ENCODE results near the gene ZNF239.

GRCh38 chr10:43574906-43575305 is 490 bp upstream of the ZNF239 start:
- TF ChIP-seq CTCF (IDR thresholded peaks at IDR 0.05) (no peak), MXD4 (CRISPR knock-in tag; IDR thresholded peaks at IDR 0.05; ENCODE audit: borderline replicate concordance) (no peak), USF1 (CRISPR knock-in tag; IDR thresholded peaks at IDR 0.05) (no peak)

Measured in WTC11 (cell line).